IMR-90 (cell line): ENCODE data around the gene SLC27A6. TPM values are rescaled to one million over a fixed set of nuclear protein-coding genes. Genes with fewer than 3 reads are reported as not detected.

Experiments used
- ATAC-seq: fragments of 200-7000 bp; cut with Tn5 transposase; 2 replicates; pipeline ENCODE4 v1.9.1; 2020; ENCODE audit warnings: low read depth, mild to moderate bottlenecking, moderate library complexity
- BruUV-seq: library from RNA; stranded (reverse); fragments of 400-500 nt; replicated peaks from 2 replicates; lab custom pipeline; 2021; lab: Mats Ljungman, UMichigan
- CTCF ChIA-PET: fragments of 300-600 bp; formaldehyde crosslinking; extraction: SDS; loops from one replicate; lab custom pipeline; 2021; ENCODE audit warnings: antibody characterized with exemption; lab: Yijun Ruan, JAX
- POLR2A ChIA-PET: fragments of 300-600 bp; sonication (Branson Sonifier 250); formaldehyde crosslinking; loops from one replicate; lab custom pipeline; 2022; ENCODE audit warnings: antibody characterized with exemption; ENCODE audit not compliant: unreplicated experiment; lab: Charles Lee
- DNase-seq: peaks from one replicate; pipeline ENCODE4 v3.0.0; 2013
- H2AFZ ChIP-seq: replicated peaks from 2 replicates; pipeline ENCODE3; 2013; ENCODE audit warnings: low read length, mild to moderate bottlenecking; ENCODE audit not compliant: poor library complexity
- H2AK5ac ChIP-seq: 2 replicates; pipeline ENCODE4 v1.6.1; 2013; ENCODE audit warnings: low read depth, low read length, inconsistent platforms
- H2AK9ac ChIP-seq: replicated peaks from 2 replicates; pipeline ENCODE3; 2013; ENCODE audit warnings: mild to moderate bottlenecking, low read depth, low read length, moderate library complexity; ENCODE audit not compliant: poor library complexity
- H2BK120ac ChIP-seq: 2 replicates; pipeline ENCODE4 v1.6.1; 2013; ENCODE audit warnings: low read depth, low read length, inconsistent platforms
- H2BK15ac ChIP-seq: 3 replicates; pipeline ENCODE4 v1.6.1; 2013; ENCODE audit warnings: low read depth, low read length, inconsistent platforms
- H2BK20ac ChIP-seq: 2 replicates; pipeline ENCODE4 v1.6.1; 2013; ENCODE audit warnings: low read depth, mild to moderate bottlenecking, inconsistent platforms, low read length, moderate library complexity
- H2BK5ac ChIP-seq: 2 replicates; pipeline ENCODE4 v1.6.1; 2013; ENCODE audit warnings: mild to moderate bottlenecking, low read depth, low read length, inconsistent platforms; ENCODE audit not compliant: poor library complexity, severe bottlenecking
- H3K14ac ChIP-seq: replicated peaks from 2 replicates; pipeline ENCODE4 v1.6.1; 2013; ENCODE audit warnings: low read depth, low read length, inconsistent platforms
- H3K18ac ChIP-seq: 2 replicates; pipeline ENCODE4 v1.6.1; 2013; ENCODE audit warnings: low read depth, low read length, control low read depth
- H3K23ac ChIP-seq: 2 replicates; pipeline ENCODE4 v1.6.1; 2013; ENCODE audit warnings: low read depth, low read length, inconsistent platforms
- H3K27ac ChIP-seq: 2 replicates; pipeline ENCODE4 v1.5.1; 2013; ENCODE audit warnings: mild to moderate bottlenecking, control low read depth, low read length; ENCODE audit not compliant: insufficient read depth
- H3K27me3 ChIP-seq: 2 replicates; pipeline ENCODE4 v1.6.1; 2013; ENCODE audit warnings: low read length; ENCODE audit not compliant: control insufficient read depth, insufficient read depth
- H3K36me3 ChIP-seq: 2 replicates; pipeline ENCODE4 v1.6.1; 2013; ENCODE audit warnings: low read length, mixed read lengths; ENCODE audit not compliant: control insufficient read depth, insufficient read depth
- H3K4ac ChIP-seq: 2 replicates; pipeline ENCODE4 v1.6.1; 2013; ENCODE audit warnings: low read depth, low read length, inconsistent platforms
- H3K4me1 ChIP-seq: 2 replicates; pipeline ENCODE4 v1.6.1; 2013; ENCODE audit warnings: low read length, mixed read lengths; ENCODE audit not compliant: control insufficient read depth, insufficient read depth
- H3K4me2 ChIP-seq: 2 replicates; pipeline ENCODE4 v1.6.1; 2013; ENCODE audit warnings: low read depth, mild to moderate bottlenecking, control low read depth, low read length, moderate library complexity
- H3K4me3 ChIP-seq: 2 replicates; pipeline ENCODE4 v1.5.1; 2013; ENCODE audit warnings: low read depth, mild to moderate bottlenecking, control low read depth, low read length, moderate library complexity; ENCODE audit not compliant: insufficient read depth
- H3K56ac ChIP-seq: 2 replicates; pipeline ENCODE4 v1.6.1; 2013; ENCODE audit warnings: low read length, inconsistent platforms; ENCODE audit not compliant: insufficient read depth; ENCODE audit errors: extremely low read depth
- H3K79me1 ChIP-seq, 2 experiments: 2 replicates each; pipeline ENCODE4 v1.6.1; 2013; ENCODE audit warnings: low read length in 2 of 2, inconsistent platforms in 1 of 2, low read depth in 1 of 2
- H3K9ac ChIP-seq: 2 replicates; pipeline ENCODE4 v1.6.1; 2013; ENCODE audit warnings: low read depth, low read length, control low read depth
- H3K9me1 ChIP-seq: 2 replicates; pipeline ENCODE4 v1.6.1; 2013; ENCODE audit warnings: low read length, inconsistent platforms; ENCODE audit not compliant: insufficient read depth
- H3K9me3 ChIP-seq: 2 replicates; pipeline ENCODE4 v1.6.1; 2013; ENCODE audit warnings: low read length; ENCODE audit not compliant: control insufficient read depth, insufficient read depth
- H4K20me1 ChIP-seq: 2 replicates; pipeline ENCODE4 v1.6.1; 2013; ENCODE audit warnings: low read length, inconsistent platforms; ENCODE audit not compliant: insufficient read depth
- H4K5ac ChIP-seq: 2 replicates; pipeline ENCODE4 v1.6.1; 2013; ENCODE audit warnings: mild to moderate bottlenecking, low read depth, low read length, control low read depth
- H4K8ac ChIP-seq, 2 experiments: 2 replicates each; pipeline ENCODE4 v1.6.1; 2013; ENCODE audit warnings: low read depth in 2 of 2, low read length in 2 of 2, control low read depth in 1 of 2, inconsistent platforms in 1 of 2
- H4K91ac ChIP-seq: 2 replicates; pipeline ENCODE4 v1.6.1; 2013; ENCODE audit warnings: low read depth, low read length, inconsistent platforms; ENCODE audit not compliant: insufficient read depth
- FOS ChIP-seq: fragments of 150-350 bp; IDR thresholded peaks from 2 replicates; pipeline ENCODE4 v1.6.1; 2016; ENCODE audit warnings: low read depth, low read length
- RAD21 ChIP-seq: IDR thresholded peaks from 2 replicates; pipeline ENCODE4 v1.6.1; 2012; ENCODE audit warnings: low read length, improper control_type of control experiment
- USF2 ChIP-seq: fragments of 150-350 bp; IDR thresholded peaks from 2 replicates; pipeline ENCODE4 v1.6.1; 2017; ENCODE audit warnings: mild to moderate bottlenecking, antibody characterized with exemption, low read length, low read depth
- WGBS, 2 experiments: methylation state at CpG; one replicate each; pipeline versions ENCODE4 v1.1.5 to v1.1.7; 2013; ENCODE audit warnings: missing lambda C conversion rate in 2 of 2; ENCODE audit not compliant: insufficient read length in 1 of 2; ENCODE audit errors: extremely low coverage in 2 of 2; 5-methylcytosine and 5-hydroxymethylcytosine counted together
- dilution Hi-C: fragments of 300-500 bp; cut with HindIII; formaldehyde crosslinking; loops from one replicate; pipeline ENCODE4 v1.14.3; 2018; ENCODE audit warnings: low sequenced_read_pairs; ENCODE audit not compliant: unreplicated experiment
- in situ Hi-C: fragments of 300-500 bp; cut with MboI; formaldehyde crosslinking; loops from 3 replicates; pipeline ENCODE4 v1.14.3; 2019; ENCODE audit warnings: low sequenced_read_pairs, inconsistent platforms, mixed read lengths
- intact Hi-C: fragments of 100-400 bp; cut with micrococcal nuclease; formaldehyde crosslinking; loops from 2 replicates; pipeline ENCODE4 v1.10.0; 2022
- polyA plus RNA-seq, 3 experiments: library from polyadenylated mRNA; depleted of rRNA; stranded (reverse); fragments of >200 nt; gene quantifications; 2 replicates each; pipeline ENCODE4 v1.2.3, GENCODE V29; 2012; ENCODE audit warnings: low replicate concordance in 1 of 3
- total RNA-seq: library from RNA; depleted of rRNA; stranded (reverse); fragments of >200 nt; gene quantifications from 2 replicates; pipeline ENCODE4 v1.2.3, GENCODE V29; 2012

Gene SLC27A6
- total and polyA plus RNA-seq, 2 of the 4 experiments (the other 2 are of a cell fraction) = under 0.01 to 0.02 TPM

- Histone ChIP-seq H3K36me3 (no peaks in the 10 kb centered on the region), H3K14ac (no peak overlapping the region), H3K27ac (no peak overlapping the region), H4K20me1 (no peaks in the 10 kb centered on the region), H3K9ac (no peak overlapping the region), H2AFZ (no peak overlapping the region), H2BK5ac (no peak overlapping the region), H3K9me3 (no peaks in the 10 kb centered on the region), H4K91ac (no peak overlapping the region), H2BK20ac (no peak overlapping the region), H2BK15ac (no peak overlapping the region), H3K79me1 (no peaks in the 10 kb centered on the region), H2AK5ac (no peak overlapping the region), H3K23ac (no peak overlapping the region), H4K5ac (no peak overlapping the region), H3K4ac (no peak overlapping the region), H2BK120ac (no peak overlapping the region), H3K4me2 (no peak overlapping the region), H3K9me1 (no peaks in the 10 kb centered on the region), H2AK9ac (no peak overlapping the region), H3K18ac (no peak overlapping the region), H3K27me3 (no peaks in the 10 kb centered on the region), H4K8ac (no peak overlapping the region), H3K4me1 (no peaks in the 10 kb centered on the region), H3K56ac (no peak overlapping the region), H3K4me3 (no peak overlapping the region)
- in situ Hi-C loops = no loop called here
- CTCF ChIA-PET = interaction anchor here (0.6 kb wide), 2 partner anchors 11 to 17 kb away, joined by 3 to 6 read pairs; no protein-coding TSS in a partner anchor
- dilution Hi-C loops = no loop called here
- intact Hi-C loops = no loop called here
- WGBS, 2 experiments = no CpG with 5 or more reads among the region's 2 CpGs
- TF ChIP-seq FOS = no peak
- TF ChIP-seq RAD21 = no peak
- no peak for TF ChIP-seq USF2
- POLR2A ChIA-PET = no interaction called here
- no TSS peak for BruUV-seq
- no peak for DNase-seq
- ATAC-seq = no peak
These were observed 100.4 kb downstream of the SLC27A6 start for GRCh38 chr5:129065721-129066120.
